HG02588 (cell line): ENCODE data around the gene PITPNB.

ENCODE experiments used
- ATAC-seq: cut with Tn5 transposase; IDR thresholded peaks from one replicate; pipeline ENCODE4 v1.9.1; 2021; ENCODE audit warnings: mild to moderate bottlenecking, moderate library complexity; ENCODE audit not compliant: unreplicated experiment

The PITPNB gene

GRCh38 chr22:27835446-27835845, 83.6 kb downstream of the PITPNB start:
- ATAC-seq = no peak

- ATAC-seq = no peak
Observed at GRCh38 chr22:27834364-27835185, 84.5 kb downstream of the PITPNB start.

- ATAC-seq = no peak
Observed at GRCh38 chr22:27833803-27834202, 85.3 kb downstream of the PITPNB start.

GRCh38 chr22:27832606-27833005, 86.5 kb downstream of the PITPNB start:
- no peak for ATAC-seq

GRCh38 chr22:27829620-27830019, 89.4 kb downstream of the PITPNB start:
- ATAC-seq = no peak

- ATAC-seq = no peak
Observed at GRCh38 chr22:27827604-27828587, 91.2 kb downstream of the PITPNB start.

- no peak for ATAC-seq
Observed at GRCh38 chr22:27825174-27825573, 93.9 kb downstream of the PITPNB start.

GRCh38 chr22:27823221-27823620, 95.8 kb downstream of the PITPNB start:
- no peak for ATAC-seq

- ATAC-seq = no peak
Observed at GRCh38 chr22:27820896-27821866, 97.9 kb downstream of the PITPNB start.

GRCh38 chr22:27816552-27816951, 102.5 kb downstream of the PITPNB start:
- no peak for ATAC-seq

GRCh38 chr22:27815826-27816530, 103.1 kb downstream of the PITPNB start:
- ATAC-seq = no peak

GRCh38 chr22:27814993-27815392, 104.1 kb downstream of the PITPNB start:
- no peak for ATAC-seq

- no peak for ATAC-seq
Observed at GRCh38 chr22:27811778-27812177, 107.3 kb downstream of the PITPNB start.

- ATAC-seq = no peak
Observed at GRCh38 chr22:27810609-27811151, 108.4 kb downstream of the PITPNB start.

GRCh38 chr22:27809700-27810608, 109.1 kb downstream of the PITPNB start:
- ATAC-seq = no peak

GRCh38 chr22:27809226-27809603, 109.8 kb downstream of the PITPNB start:
- ATAC-seq = no peak

GRCh38 chr22:27808451-27809225, 110.4 kb downstream of the PITPNB start:
- ATAC-seq = no peak

- no peak for ATAC-seq
Observed at GRCh38 chr22:27805841-27806240, 113.2 kb downstream of the PITPNB start.
